Activated effector memory CD4-positive, alpha-beta T cell treated with Interleukin-2 at 50 U/mL for 16 hours (primary cell): ENCODE measurements around the gene FRA10AC1.

ENCODE experiments used
- DNase-seq: peaks from one replicate; pipeline ENCODE4 v3.0.0-alpha.2; 2020

The FRA10AC1 gene

DNA sequence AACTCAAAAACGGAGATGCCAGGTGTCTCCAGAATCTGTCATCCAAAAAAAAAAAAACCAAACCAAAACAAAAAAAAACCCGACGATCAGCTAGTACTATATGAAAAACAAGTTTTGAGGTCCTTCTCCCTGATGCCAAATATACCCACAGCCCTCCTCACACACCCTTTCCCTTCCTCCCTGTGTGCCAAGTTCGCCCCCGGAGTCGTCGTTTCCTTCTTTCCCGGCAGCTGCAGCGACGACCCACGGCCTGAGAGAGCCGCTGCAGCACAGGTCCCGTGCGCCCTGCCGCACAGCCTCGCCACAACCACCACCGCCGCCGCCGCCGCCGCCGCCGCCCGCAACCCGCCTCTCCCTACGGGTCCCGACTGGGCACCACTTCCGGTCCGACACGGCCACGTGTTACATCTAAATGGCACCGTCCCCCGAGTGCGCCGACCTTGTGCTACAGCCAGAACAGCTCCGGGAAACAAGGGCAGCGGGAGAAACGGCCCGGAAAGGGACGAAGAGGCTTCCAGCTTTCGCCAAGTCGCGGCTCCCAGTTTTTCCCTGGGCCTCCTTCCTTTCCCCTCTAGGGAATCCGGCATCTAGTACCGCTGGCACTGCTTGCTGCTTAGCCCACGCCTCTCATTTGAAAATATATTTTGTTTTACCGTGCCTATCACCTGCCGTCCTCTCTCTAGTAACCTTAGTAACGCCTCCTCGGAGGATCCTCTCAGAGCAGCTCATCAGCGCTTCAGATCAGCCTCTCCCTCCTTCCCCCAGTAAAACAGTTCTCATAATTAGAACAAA lies at the start of gene FRA10AC1:
Gene FRA10AC1 (minus strand): TSS at position 383 of the 792 bp plus-strand sequence. CDS start 2,486 bp downstream, outside the sequence.
- peak; percentile 79 for DNase-seq

- DNase-seq: no peak
Observed at GRCh38 chr10:93751832-93752231, 49.4 kb upstream of the FRA10AC1 start.

DNA sequence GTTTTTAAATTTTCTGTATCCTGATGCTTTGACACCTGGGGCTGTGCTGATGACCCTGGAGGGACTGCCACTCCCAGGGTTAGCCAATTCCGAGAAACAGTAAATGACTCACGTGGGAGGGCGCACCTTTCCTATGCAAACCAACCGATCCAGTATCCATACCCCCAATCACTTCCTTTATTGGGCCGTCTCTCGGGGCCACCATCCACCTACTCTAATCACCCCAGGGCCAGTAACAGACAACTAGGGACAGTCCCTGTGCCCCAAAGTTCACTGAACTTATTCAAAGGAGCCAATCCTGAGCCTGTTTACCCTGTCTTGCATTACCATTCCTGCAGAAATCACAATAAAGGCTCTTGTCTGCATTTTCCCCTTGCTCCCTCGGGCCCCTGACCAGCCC lies 48.7 kb upstream of the FRA10AC1 start:
- DNase-seq: no peak

DNA sequence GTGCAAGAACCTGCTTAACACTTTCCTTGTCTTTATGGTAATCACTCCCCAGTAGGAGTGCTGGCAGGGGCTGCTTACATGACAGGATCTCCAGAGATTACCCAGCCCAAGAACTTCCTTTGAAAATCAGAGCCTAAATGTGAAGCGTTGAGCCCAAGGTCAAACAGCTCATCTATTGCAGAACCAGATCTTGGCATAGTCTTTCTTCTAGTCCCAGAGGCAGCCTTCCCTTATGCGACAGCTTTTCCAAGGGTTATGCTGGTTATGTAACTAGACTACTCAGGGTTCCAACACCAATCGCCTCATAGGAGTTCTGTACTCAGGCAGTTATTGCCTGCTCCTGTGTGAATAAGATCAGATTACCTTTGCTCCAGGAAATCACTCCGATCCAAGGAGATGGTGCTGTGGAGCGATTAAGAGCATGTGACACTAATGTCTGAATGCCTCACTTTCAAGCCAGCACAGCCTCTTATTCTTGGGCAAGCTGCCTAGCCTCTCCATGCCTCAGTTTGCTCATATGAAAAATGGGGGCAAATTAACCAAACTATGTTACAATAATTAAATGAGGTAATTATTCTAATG lies 46.9 kb upstream of the FRA10AC1 start:
- no peak for DNase-seq

DNA sequence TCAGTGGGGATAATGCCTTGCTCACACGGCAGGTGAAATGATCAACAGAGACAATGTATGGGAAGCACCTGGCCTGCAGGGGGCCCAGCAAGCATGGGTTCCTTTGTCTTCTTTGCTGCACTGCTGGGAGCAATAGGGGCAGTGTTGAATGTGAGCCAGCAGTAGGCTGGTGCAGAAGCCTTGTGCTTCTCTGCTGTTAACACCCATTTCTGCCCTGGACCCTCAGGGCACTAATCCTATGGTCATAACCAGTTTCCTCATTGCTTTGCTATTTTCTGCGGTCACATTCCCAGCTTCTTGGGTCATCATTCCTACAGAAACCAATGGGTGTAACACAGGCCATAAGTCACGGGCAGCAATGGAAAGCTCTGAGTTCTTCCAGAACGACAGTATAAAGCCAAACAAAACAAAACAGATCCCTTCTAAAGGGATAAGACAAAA lies 44.5 kb upstream of the FRA10AC1 start:
- no peak for DNase-seq

DNA sequence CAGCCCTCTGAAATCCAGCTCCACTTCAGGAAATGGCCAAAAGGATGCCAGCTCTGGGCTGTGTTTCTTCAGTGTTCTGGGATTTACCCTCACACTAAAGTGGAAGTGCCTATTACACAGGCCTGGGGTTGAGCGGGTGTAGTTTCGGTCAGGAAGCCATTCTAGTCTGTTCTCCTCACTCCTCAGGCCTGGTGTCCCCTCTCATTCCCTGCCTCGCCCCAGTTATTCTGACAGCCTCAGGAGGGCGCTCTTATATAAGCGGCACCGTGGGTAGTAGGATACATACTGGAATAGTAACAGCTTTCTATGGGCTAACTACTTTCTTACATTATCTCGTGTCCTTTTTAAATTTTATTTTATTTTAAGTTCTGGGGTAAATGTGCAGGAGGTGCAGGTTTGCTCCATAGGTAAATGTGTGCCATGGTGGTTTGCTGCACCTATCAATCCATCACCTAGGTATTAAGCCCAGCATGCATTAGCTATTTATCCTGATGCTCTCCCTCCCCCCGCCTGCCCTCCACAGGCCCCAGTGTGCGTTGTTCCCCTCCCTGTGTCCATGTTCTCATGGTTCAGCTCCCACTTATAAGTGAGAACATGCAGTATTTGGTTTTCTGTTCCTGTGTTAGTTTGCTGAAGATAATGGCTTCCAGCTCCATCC lies 43.1 kb upstream of the FRA10AC1 start:
- no peak for DNase-seq

GRCh38 chr10:93742633-93743349 lies 40.4 kb upstream of the FRA10AC1 start:
- DNase-seq: no peak

- DNase-seq: no peak
Observed at GRCh38 chr10:93741367-93741766, 39.0 kb upstream of the FRA10AC1 start.

DNA sequence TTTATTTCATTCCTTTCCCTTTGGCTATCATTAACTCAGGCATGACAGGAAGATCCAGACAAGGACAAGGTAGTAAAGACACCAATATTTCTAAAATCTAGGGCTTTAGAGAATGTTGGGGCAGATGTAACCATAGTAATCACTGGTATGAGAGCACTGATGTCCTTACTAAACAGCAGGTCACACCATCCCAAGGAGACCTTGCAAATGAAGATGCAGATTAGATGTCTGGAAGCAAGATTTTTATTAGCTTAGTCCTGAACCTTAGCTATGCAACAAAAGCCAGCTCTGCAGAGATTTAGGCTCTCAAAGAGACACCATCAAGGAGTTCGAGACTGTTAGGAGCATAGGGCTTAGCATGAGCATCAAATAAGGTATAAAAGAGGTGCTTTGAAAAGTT lies 23.6 kb upstream of the FRA10AC1 start:
- DNase-seq: no peak

- no peak for DNase-seq
Observed at GRCh38 chr10:93723153-93723552, 20.8 kb upstream of the FRA10AC1 start.

- no peak for DNase-seq
Observed at GRCh38 chr10:93722550-93722949, 20.2 kb upstream of the FRA10AC1 start.

GRCh38 chr10:93719901-93720300 lies 17.5 kb upstream of the FRA10AC1 start:
- DNase-seq: no peak

DNA sequence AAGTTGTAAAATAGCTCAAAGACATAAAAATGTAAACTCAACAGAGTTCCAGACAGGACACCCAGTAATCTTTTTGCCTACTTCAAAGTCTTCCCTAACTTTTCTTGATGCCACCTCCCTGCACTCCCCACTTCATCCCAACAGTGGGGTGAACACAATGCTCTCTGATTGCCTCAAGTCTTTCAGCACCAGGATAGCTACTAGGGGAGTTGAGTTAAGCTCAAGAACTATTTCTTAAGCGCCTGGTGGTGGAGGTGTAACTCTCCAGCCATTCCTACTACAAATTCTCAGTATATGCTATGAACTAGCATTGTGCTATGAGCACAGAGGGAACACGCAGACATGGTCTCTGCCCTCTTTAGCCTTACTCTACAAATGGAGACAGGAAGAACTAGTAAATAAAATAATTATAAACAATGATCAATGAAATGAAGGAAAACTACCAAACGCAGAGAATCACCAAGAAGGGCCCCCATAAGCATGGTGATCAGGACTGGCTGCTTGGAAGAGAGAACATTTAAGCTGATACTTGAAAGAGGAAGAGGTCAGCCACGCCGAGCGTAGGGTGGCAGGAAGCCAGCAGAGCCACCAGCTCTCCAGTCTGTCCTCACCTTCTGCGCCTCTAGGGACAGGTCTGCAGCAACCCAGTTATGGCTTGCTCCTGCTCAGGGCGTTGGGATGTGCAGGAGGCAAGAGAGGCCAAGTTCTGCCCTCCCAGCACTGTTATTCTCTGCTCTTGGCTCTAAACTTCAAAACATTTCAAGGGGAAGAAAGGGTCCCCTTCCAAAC lies 16.7 kb upstream of the FRA10AC1 start:
- no peak for DNase-seq

- no peak for DNase-seq
Observed at GRCh38 chr10:93716766-93717165, 14.4 kb upstream of the FRA10AC1 start.

- no peak for DNase-seq
Observed at GRCh38 chr10:93715345-93715744, 13.0 kb upstream of the FRA10AC1 start.

DNA sequence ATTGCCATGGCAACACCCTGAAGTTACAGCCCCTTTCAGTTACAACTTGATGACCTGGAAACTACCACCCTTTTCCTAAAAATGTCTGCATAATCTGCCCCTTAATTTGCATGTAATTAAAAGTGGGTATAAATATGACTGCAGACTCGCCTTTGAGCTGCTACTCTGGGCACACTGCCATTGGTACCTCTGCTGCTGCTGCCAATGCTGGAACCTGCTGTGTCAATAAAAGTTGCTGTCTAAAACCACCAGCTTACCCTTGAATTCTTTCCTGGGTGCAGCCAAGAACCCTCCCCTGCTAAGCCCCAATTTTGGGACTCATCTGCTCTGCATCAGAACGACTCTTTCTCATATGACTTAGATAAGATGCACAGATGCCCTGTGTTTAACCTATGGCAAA lies 10.2 kb upstream of the FRA10AC1 start:
- no peak for DNase-seq

- DNase-seq: no peak
Observed at GRCh38 chr10:93711891-93712290, 9.5 kb upstream of the FRA10AC1 start.

DNA sequence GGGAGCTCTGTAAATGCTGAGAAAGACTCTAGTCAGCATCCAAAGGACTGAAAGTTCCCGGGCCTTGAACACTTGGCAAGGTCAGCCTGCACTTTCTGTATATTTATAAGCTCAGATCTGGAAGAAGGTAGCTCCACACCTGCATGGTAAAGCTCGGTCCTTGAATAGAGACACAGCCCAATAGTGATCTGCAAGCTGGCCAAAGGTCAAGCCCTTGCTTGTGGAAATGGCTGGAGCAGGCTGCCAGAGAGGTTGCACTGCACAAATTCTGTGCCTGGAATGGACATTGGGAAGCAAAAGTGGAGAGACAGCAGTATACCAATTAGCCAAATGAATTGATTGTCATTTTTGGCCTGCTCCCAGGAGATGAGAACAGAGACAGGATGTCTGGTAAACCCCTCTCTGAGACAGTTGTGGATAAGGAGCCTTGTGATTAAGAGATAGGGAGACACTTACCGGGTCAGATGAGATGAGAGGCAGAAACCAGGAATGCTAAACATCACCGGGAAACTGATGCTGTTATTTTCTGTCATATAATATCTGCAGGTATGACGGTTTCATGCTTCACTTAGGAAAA lies 8.0 kb upstream of the FRA10AC1 start:
- no peak for DNase-seq

GRCh38 chr10:93707623-93708022 lies 5.2 kb upstream of the FRA10AC1 start:
- DNase-seq: no peak

DNA sequence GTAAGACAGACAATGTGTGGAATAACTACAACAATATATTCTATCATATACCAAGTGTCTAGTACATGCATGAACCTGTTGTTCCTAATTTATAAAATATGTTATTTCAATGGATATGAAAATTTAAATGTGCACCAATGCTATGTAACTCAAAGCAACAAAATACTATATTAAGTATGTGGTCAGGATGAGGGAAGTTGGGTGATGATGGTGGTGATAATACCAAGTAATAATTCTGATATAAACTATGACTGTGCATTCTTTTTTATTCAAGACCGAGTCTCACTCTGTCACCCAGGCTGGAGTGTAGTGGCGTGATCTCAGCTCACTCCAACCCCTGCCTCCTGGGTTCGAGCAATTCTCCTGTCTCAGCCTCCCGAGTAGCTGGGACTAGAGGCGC lies 2.1 kb upstream of the FRA10AC1 start:
- DNase-seq: no peak

DNA sequence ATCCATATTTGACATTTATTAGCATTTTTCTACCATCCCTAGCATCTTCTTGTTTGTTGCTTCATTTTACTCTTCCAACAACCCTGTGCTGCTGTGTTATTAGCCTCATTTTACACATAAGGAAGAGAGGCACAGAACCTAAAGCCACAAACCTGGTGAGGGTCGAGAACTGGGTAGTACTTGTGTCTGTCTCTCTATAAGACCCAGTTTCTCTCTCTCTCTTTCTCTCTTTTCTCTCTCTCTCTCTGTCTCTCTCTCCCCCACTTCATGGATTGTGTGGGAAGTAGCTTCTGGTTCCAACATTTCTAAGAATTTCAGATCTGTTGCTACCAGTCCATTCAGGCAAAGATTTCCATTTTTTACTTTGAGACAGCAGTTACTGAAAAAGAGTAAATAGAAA lies 1.4 kb upstream of the FRA10AC1 start:
- no peak for DNase-seq

GRCh38 chr10:93703066-93703465 lies 674 bp upstream of the FRA10AC1 start:
- DNase-seq: no peak
